ENCODE data around the gene TRDMT1.

TRDMT1 gene

GRCh38 chr10:17188644-17189172 lies 12.8 kb downstream of the TRDMT1 start:
- Histone ChIP-seq H3K27ac (ENCODE audit: low read length) (no peak overlapping the region), H3K9me3 (ENCODE audit: insufficient read depth, low read depth, low read length) (no peaks in the 10 kb centered on the region), H3K4me3 (ENCODE audit: low read length) (no peak overlapping the region), H3K4me1 (ENCODE audit: insufficient read depth, low read length) (0 out of 2 replicates have a peak, but pooled peaks cover 6% of the 10 kb centered on the region), H3K9ac (ENCODE audit: low read depth, low read length) (no peak overlapping the region), H3K36me3 (ENCODE audit: insufficient read depth, low read depth, low read length) (no peaks in the 10 kb centered on the region), H3K27me3 (ENCODE audit: insufficient read depth, low read length) (no peaks in the 10 kb centered on the region)

GRCh38 chr10:17185873-17186272 lies 15.6 kb downstream of the TRDMT1 start:
- Histone ChIP-seq H3K4me3 (ENCODE audit: low read length) (no peak overlapping the region), H3K27ac (ENCODE audit: low read length) (no peak overlapping the region), H3K9me3 (ENCODE audit: insufficient read depth, low read depth, low read length) (no peaks in the 10 kb centered on the region), H3K4me1 (ENCODE audit: insufficient read depth, low read length) (no peaks in the 10 kb centered on the region; the same call in 1 of the 2 replicates), H3K36me3 (ENCODE audit: insufficient read depth, low read depth, low read length) (no peaks in the 10 kb centered on the region), H3K27me3 (ENCODE audit: insufficient read depth, low read length) (no peaks in the 10 kb centered on the region), H3K9ac (ENCODE audit: low read depth, low read length) (no peak overlapping the region)

- H3K4me1 ChIP-seq (ENCODE audit: insufficient read depth, low read length) = no peaks in the 10 kb centered on the region; the same call in 1 of the 2 replicates
- no peak overlapping the region for H3K27ac ChIP-seq (ENCODE audit: low read length)
- H3K27me3 ChIP-seq (ENCODE audit: insufficient read depth, low read length) = no peaks in the 10 kb centered on the region
- no peak overlapping the region for H3K4me3 ChIP-seq (ENCODE audit: low read length)
- H3K9ac ChIP-seq (ENCODE audit: low read depth, low read length) = no peak overlapping the region
- H3K36me3 ChIP-seq (ENCODE audit: insufficient read depth, low read depth, low read length) = no peaks in the 10 kb centered on the region
- H3K9me3 ChIP-seq (ENCODE audit: insufficient read depth, low read depth, low read length) = no peaks in the 10 kb centered on the region
These were observed 18.4 kb downstream of the TRDMT1 start for GRCh38 chr10:17183110-17183509.

GRCh38 chr10:17181751-17182150 lies 19.7 kb downstream of the TRDMT1 start:
- Histone ChIP-seq H3K27ac (ENCODE audit: low read length) (no peak overlapping the region), H3K27me3 (ENCODE audit: insufficient read depth, low read length) (no peaks in the 10 kb centered on the region), H3K36me3 (ENCODE audit: insufficient read depth, low read depth, low read length) (no peaks in the 10 kb centered on the region), H3K4me1 (ENCODE audit: insufficient read depth, low read length) (no peaks in the 10 kb centered on the region; the same call in 1 of the 2 replicates), H3K9me3 (ENCODE audit: insufficient read depth, low read depth, low read length) (no peaks in the 10 kb centered on the region), H3K9ac (ENCODE audit: low read depth, low read length) (no peak overlapping the region), H3K4me3 (ENCODE audit: low read length) (no peak overlapping the region)

- no peaks in the 10 kb centered on the region for H3K36me3 ChIP-seq (ENCODE audit: insufficient read depth, low read depth, low read length)
- H3K27ac ChIP-seq (ENCODE audit: low read length) = no peak overlapping the region
- H3K9me3 ChIP-seq (ENCODE audit: insufficient read depth, low read depth, low read length) = no peaks in the 10 kb centered on the region
- H3K4me3 ChIP-seq (ENCODE audit: low read length) = no peak overlapping the region
- no peaks in the 10 kb centered on the region; the same call in 1 of the 2 replicates for H3K4me1 ChIP-seq (ENCODE audit: insufficient read depth, low read length)
- H3K9ac ChIP-seq (ENCODE audit: low read depth, low read length) = no peak overlapping the region
- H3K27me3 ChIP-seq (ENCODE audit: insufficient read depth, low read length) = no peaks in the 10 kb centered on the region
These were observed 20.4 kb downstream of the TRDMT1 start for GRCh38 chr10:17181110-17181509.

GRCh38 chr10:17179002-17179401 lies 22.5 kb downstream of the TRDMT1 start:
- no peaks in the 10 kb centered on the region for H3K36me3 ChIP-seq (ENCODE audit: insufficient read depth, low read depth, low read length)
- H3K4me3 ChIP-seq (ENCODE audit: low read length) = no peak overlapping the region
- no peak overlapping the region for H3K9ac ChIP-seq (ENCODE audit: low read depth, low read length)
- no peaks in the 10 kb centered on the region for H3K27me3 ChIP-seq (ENCODE audit: insufficient read depth, low read length)
- H3K27ac ChIP-seq (ENCODE audit: low read length) = no peak overlapping the region
- H3K4me1 ChIP-seq (ENCODE audit: insufficient read depth, low read length) = peaks cover 14% of the 10 kb centered on the region
- H3K9me3 ChIP-seq (ENCODE audit: insufficient read depth, low read depth, low read length) = no peaks in the 10 kb centered on the region

GRCh38 chr10:17178006-17178405 lies 23.5 kb downstream of the TRDMT1 start:
- Histone ChIP-seq H3K4me1 (ENCODE audit: insufficient read depth, low read length) (peaks cover 14% of the 10 kb centered on the region), H3K4me3 (ENCODE audit: low read length) (no peak overlapping the region), H3K27me3 (ENCODE audit: insufficient read depth, low read length) (no peaks in the 10 kb centered on the region), H3K27ac (ENCODE audit: low read length) (no peak overlapping the region), H3K9ac (ENCODE audit: low read depth, low read length) (no peak overlapping the region), H3K36me3 (ENCODE audit: insufficient read depth, low read depth, low read length) (peaks cover 4% of the 10 kb centered on the region; the same call in 1 of the 2 replicates), H3K9me3 (ENCODE audit: insufficient read depth, low read depth, low read length) (no peaks in the 10 kb centered on the region)

- Histone ChIP-seq H3K9me3 (ENCODE audit: insufficient read depth, low read depth, low read length) (no peaks in the 10 kb centered on the region), H3K27ac (ENCODE audit: low read length) (no peak overlapping the region), H3K9ac (ENCODE audit: low read depth, low read length) (no peak overlapping the region), H3K4me3 (ENCODE audit: low read length) (no peak overlapping the region), H3K27me3 (ENCODE audit: insufficient read depth, low read length) (no peaks in the 10 kb centered on the region), H3K36me3 (ENCODE audit: insufficient read depth, low read depth, low read length) (peaks cover 4% of the 10 kb centered on the region; the same call in 1 of the 2 replicates), H3K4me1 (ENCODE audit: insufficient read depth, low read length) (peaks cover 14% of the 10 kb centered on the region)
These were observed 24.5 kb downstream of the TRDMT1 start for GRCh38 chr10:17177014-17177413.

- Histone ChIP-seq H3K27me3 (ENCODE audit: insufficient read depth, low read length) (no peaks in the 10 kb centered on the region), H3K36me3 (ENCODE audit: insufficient read depth, low read depth, low read length) (peaks cover 4% of the 10 kb centered on the region; the same call in 1 of the 2 replicates), H3K27ac (ENCODE audit: low read length) (no peak overlapping the region), H3K4me1 (ENCODE audit: insufficient read depth, low read length) (peaks cover 14% of the 10 kb centered on the region), H3K9me3 (ENCODE audit: insufficient read depth, low read depth, low read length) (no peaks in the 10 kb centered on the region), H3K4me3 (ENCODE audit: low read length) (no peak overlapping the region), H3K9ac (ENCODE audit: low read depth, low read length) (no peak overlapping the region)
These were observed 25.4 kb downstream of the TRDMT1 start for GRCh38 chr10:17176091-17176490.

GRCh38 chr10:17175551-17175950 lies 25.9 kb downstream of the TRDMT1 start:
- H3K4me1 ChIP-seq (ENCODE audit: insufficient read depth, low read length) = peaks cover 14% of the 10 kb centered on the region
- no peaks in the 10 kb centered on the region for H3K9me3 ChIP-seq (ENCODE audit: insufficient read depth, low read depth, low read length)
- H3K27me3 ChIP-seq (ENCODE audit: insufficient read depth, low read length) = no peaks in the 10 kb centered on the region
- H3K27ac ChIP-seq (ENCODE audit: low read length) = no peak overlapping the region
- H3K9ac ChIP-seq (ENCODE audit: low read depth, low read length) = peak overlapping the region; percentile 16; the same call in 1 of the 2 replicates
- H3K36me3 ChIP-seq (ENCODE audit: insufficient read depth, low read depth, low read length) = peaks cover 4% of the 10 kb centered on the region; the same call in 1 of the 2 replicates
- H3K4me3 ChIP-seq (ENCODE audit: low read length) = no peak overlapping the region

- Histone ChIP-seq H3K9me3 (ENCODE audit: insufficient read depth, low read depth, low read length) (no peaks in the 10 kb centered on the region), H3K27me3 (ENCODE audit: insufficient read depth, low read length) (no peaks in the 10 kb centered on the region), H3K4me3 (ENCODE audit: low read length) (no peak overlapping the region), H3K36me3 (ENCODE audit: insufficient read depth, low read depth, low read length) (peaks cover 4% of the 10 kb centered on the region; the same call in 1 of the 2 replicates), H3K4me1 (ENCODE audit: insufficient read depth, low read length) (peaks cover 14% of the 10 kb centered on the region), H3K9ac (ENCODE audit: low read depth, low read length) (no peak overlapping the region), H3K27ac (ENCODE audit: low read length) (no peak overlapping the region)
These were observed 26.8 kb downstream of the TRDMT1 start for GRCh38 chr10:17174626-17175025.

DNA sequence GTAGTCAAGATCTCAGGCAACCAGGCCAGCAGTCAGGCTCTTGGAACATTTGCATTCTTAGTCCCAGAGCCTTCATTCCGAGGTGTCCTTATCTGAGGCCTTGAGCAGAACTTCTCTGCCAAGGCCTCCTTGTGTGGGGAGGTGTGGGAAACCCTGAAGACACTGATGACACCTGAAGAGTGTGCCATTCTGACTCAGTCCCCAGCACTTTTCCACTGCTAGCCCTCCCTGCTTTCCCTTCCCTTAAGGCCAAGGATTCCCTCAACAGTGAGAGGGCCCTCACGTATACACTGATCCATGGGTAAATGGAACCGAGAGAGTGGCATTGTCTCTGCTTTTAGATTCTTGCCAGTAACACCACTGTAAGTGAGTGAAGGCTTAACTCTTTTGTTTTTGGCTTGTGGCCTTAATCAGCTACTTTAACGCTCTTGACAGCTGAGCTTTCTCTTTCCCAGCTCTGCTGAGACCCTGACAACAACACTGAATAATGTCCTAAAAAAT lies 30.3 kb downstream of the TRDMT1 start:
- no peak overlapping the region for H3K4me3 ChIP-seq (ENCODE audit: low read length)

More for the DNA sequence above, 30.3 kb downstream of the TRDMT1 start:
- Histone ChIP-seq H3K9ac (ENCODE audit: low read depth, low read length) (no peak overlapping the region), H3K27ac (ENCODE audit: low read length) (no peak overlapping the region), H3K9me3 (ENCODE audit: insufficient read depth, low read depth, low read length) (no peaks in the 10 kb centered on the region), H3K4me1 (ENCODE audit: insufficient read depth, low read length) (peaks cover 14% of the 10 kb centered on the region), H3K36me3 (ENCODE audit: insufficient read depth, low read depth, low read length) (peaks cover 4% of the 10 kb centered on the region; the same call in 1 of the 2 replicates), H3K27me3 (ENCODE audit: insufficient read depth, low read length) (no peaks in the 10 kb centered on the region)
